ENCODE data around the gene SLC27A4. TPM values are rescaled to one million over a fixed set of nuclear protein-coding genes. Genes with fewer than 3 reads are reported as not detected.

SLC27A4 gene
- total and polyA plus RNA-seq, 11 donors = 10.7 to 48.8 (median 23.2) TPM

DNA sequence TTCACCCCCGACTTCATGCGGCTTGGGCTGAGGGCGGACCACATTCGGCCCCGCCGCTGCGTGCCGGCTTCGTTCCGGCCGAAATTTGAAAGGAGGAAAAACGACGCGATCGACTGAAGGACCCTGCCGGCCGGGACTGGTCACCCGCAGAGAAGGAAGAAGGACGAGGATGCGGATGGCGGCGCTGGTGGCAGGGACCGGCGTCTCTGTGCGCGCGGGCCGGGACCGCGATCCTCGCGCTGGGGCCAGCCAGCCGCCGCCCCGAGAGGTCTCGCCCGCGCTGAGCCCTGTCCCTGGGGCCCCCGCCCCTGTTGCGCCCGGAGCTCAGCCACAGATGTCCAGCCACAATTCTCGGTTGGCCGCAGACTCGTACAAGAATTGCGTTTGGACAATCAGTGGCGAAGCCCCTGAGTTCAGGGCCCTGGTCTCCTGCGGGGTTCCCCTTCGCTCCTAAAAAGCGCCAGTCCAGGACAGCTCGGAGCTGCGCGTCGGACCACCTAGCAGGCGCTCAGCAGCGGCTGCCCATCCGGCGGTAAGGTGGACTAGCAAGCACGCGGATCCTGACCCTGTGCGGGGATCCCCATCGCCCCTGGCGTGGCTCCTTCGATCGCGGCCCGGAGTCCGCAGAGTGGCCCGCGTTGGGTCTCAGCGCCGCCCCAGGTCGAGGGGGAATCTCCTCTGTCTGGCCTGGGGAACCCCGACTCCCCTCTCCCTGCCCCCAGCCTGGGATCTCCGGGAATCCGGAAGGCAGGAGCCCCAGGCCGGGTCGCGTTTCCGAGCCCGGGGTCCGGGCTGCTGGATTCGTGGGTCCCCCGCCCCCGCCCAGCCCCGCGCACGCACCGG, 52.2 kb downstream of the SLC27A4 start:
- ATAC-seq (no peak), DNase-seq (no peak)
- Histone ChIP-seq H3K27me3 (peaks cover 0 to 20% (median 0%) of the 10 kb centered on the region in 9 donors), H3K4me1 (peaks cover 0 to 17% (median 7%) of the 10 kb centered on the region in 12 donors), H3K36me3 (peaks cover 0 to 55% (median 31%) of the 10 kb centered on the region in 9 donors), H3K9me3 (no peaks in the 10 kb centered on the region), H3K4me3 (no peak overlapping the region), H3K27ac (no peak overlapping the region)
- TF ChIP-seq, protein P1, sequence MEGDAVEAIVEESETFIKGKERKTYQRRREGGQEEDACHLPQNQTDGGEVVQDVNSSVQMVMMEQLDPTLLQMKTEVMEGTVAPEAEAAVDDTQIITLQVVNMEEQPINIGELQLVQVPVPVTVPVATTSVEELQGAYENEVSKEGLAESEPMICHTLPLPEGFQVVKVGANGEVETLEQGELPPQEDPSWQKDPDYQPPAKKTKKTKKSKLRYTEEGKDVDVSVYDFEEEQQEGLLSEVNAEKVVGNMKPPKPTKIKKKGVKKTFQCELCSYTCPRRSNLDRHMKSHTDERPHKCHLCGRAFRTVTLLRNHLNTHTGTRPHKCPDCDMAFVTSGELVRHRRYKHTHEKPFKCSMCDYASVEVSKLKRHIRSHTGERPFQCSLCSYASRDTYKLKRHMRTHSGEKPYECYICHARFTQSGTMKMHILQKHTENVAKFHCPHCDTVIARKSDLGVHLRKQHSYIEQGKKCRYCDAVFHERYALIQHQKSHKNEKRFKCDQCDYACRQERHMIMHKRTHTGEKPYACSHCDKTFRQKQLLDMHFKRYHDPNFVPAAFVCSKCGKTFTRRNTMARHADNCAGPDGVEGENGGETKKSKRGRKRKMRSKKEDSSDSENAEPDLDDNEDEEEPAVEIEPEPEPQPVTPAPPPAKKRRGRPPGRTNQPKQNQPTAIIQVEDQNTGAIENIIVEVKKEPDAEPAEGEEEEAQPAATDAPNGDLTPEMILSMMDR (IDR thresholded peaks at IDR 0.05) = no peak
- TF ChIP-seq POLR2A (IDR thresholded peaks at IDR 0.05) = no peak
- intact Hi-C loops (cut with DNase I) = no loop called here
- WGBS, 4 donors = 79 to 87% (median 84%) methylated on average over 34 to 88 of the region's 88 CpGs

- no peak for DNase-seq
- Histone ChIP-seq H3K36me3 (peaks cover 0 to 48% (median 24%) of the 10 kb centered on the region in 9 donors), H3K27me3 (peaks cover 0 to 27% (median 0%) of the 10 kb centered on the region in 9 donors), H3K27ac (no peak overlapping the region), H3K4me3 (no peak overlapping the region), H3K9me3 (no peaks in the 10 kb centered on the region), H3K4me1 (peaks cover 0 to 22% (median 8%) of the 10 kb centered on the region in 12 donors)
- TF ChIP-seq, protein P1 (IDR thresholded peaks at IDR 0.05) = no peak
- TF ChIP-seq POLR2A (IDR thresholded peaks at IDR 0.05) = no peak
- no peak for ATAC-seq
- 61 to 77% (median 70%) methylated on average over 37 to 56 of the region's 56 CpGs for WGBS, 4 donors
- intact Hi-C loops (cut with DNase I) = no loop called here
Measured at GRCh38 chr9:128393145-128393775, 52.9 kb downstream of the SLC27A4 start.

GRCh38 chr9:128393970-128394369, 53.6 kb downstream of the SLC27A4 start:
- Histone ChIP-seq H3K4me3 (no peak overlapping the region), H3K27ac (no peak overlapping the region), H3K27me3 (peaks cover 0 to 30% (median 0%) of the 10 kb centered on the region in 9 donors), H3K9me3 (no peaks in the 10 kb centered on the region), H3K36me3 (peaks cover 0 to 41% (median 17%) of the 10 kb centered on the region in 9 donors), H3K4me1 (peaks cover 0 to 22% (median 8%) of the 10 kb centered on the region in 12 donors)
- ATAC-seq (no peak), DNase-seq (no peak)
- 53 to 71% (median 57%) methylated on average over 4 to 7 of the region's 7 CpGs for WGBS, 4 donors
- intact Hi-C loops (cut with DNase I) = no loop called here
- TF ChIP-seq, protein P1 (IDR thresholded peaks at IDR 0.05) = no peak
- no peak for TF ChIP-seq POLR2A (IDR thresholded peaks at IDR 0.05)

Measured in heart left ventricle (tissue), 16 donors.